Endometrial microvascular endothelial cells (primary cell): Measurements from ENCODE around the gene ANKS1B. TPM values are rescaled to one million over a fixed set of nuclear protein-coding genes. Genes with fewer than 3 reads are reported as not detected.

Experiments
- in situ Hi-C: cut with HindIII; loops from 2 replicates; pipeline ENCODE4 v1.10.0; 2017; ENCODE audit warnings: low sequenced_read_pairs, low pct_unique_long_range_greater_than_20kb; ENCODE audit errors: inconsistent ontology term
- total RNA-seq: library from RNA; depleted of rRNA; stranded (reverse); fragments of >200 nt; gene quantifications from one replicate; pipeline ENCODE4 v1.2.3, GENCODE V29; 2015; ENCODE audit errors: inconsistent ontology term

The ANKS1B gene
- total RNA-seq, 1 donor from 2014 or later, result not detected

DNA sequence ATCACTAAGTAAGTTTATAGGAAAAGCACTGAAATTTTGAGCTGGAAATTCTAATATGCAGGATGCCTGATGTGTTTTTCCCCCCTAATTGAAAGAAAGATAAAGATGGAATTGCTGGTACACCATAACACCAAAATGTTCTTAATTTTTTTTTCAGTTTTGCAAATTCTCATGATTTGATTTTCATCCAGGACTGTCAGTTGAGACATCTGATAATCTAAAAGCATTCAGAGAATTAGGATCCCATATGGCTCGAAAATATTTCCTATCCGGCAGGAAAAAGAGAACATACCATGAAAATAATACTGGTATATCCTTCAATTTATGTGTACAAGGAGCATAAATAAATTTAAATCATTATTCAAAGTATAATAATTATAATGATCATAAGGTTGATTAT is 887.6 kb downstream of the ANKS1B start:
- in situ Hi-C loops, result no loop called here

- in situ Hi-C loops, result no loop called here
Measured at GRCh38 chr12:99093166-99093565, 891.6 kb downstream of the ANKS1B start.

DNA sequence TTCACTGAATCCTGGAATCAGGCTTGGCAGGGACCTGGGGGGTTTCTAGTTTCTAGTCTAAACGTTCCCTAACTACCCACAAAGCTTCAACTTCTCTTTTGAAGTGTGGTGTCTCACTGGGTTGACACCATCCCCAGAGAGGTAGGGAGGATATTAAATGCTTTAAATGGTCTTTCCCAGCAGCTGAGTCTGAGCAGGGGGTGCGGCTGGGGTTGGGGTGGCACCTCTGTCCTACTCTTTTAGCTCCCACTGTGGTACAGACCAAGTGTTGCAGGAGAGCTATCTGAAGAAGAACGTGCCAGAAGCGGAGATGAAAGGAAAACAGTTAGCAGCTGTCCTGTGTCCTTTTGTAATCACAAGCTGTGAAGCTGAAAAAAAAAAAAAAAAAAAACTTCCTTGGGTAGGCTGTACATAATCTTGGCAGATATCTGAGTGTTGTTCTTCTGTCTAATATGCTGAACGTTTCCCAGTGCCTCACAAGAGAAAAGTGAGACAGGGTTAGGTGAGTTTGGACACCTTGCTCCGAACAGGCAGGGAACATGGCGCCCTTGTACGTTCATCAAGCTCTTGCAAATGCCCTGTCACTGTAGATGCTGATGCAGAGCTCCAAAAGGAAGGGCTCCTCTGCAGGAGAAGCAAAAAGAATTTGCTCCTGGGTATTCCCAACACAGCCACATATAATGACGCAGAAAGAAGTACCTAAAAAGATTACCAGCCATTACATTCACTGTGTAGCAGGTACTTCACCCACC is 892.5 kb downstream of the ANKS1B start:
- in situ Hi-C loops, result no loop called here

DNA sequence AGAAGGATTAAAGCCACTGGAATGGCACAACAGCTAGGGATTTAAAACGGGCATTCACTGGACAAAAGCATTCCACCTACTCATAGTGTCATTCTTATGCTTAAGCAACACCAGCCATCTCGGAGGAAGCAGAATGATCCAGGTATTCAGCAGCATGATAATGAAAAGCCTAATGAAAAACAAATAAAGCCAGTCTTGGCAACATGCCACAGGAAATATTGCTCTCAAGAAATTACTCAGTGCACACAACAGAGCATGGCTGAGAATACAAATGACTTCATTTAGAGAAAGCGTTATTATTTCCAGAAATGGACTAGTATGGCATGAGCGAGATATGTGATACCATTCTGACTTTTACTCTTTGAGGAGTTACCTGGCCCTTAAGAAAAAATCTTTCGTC is 897.5 kb downstream of the ANKS1B start:
- in situ Hi-C loops, result no loop called here

- in situ Hi-C loops, result no loop called here
Measured at GRCh38 chr12:99079811-99080210, 904.9 kb downstream of the ANKS1B start.

GRCh38 chr12:99068993-99069747 is 915.6 kb downstream of the ANKS1B start:
- in situ Hi-C loops, result no loop called here

GRCh38 chr12:99067171-99067785 is 917.5 kb downstream of the ANKS1B start:
- in situ Hi-C loops, result no loop called here

DNA sequence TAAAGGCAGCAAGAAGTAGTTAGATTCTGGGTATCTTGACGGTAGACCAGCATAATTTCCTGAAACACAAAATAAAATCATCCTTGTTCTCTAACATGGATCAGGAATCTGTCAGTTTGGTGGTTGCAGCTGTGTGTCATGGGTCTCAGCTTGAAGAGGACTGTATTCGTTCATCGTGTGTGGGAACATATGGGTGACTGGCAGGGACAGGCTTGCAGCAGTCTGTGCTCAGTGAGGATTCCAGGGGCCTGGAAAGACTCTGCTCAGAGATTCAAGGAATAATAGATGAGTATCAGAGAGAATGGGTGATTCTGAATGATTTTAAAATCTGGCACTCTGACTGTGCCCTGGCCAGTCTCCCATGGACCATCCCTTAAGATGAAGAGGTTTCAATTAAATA is 918.0 kb downstream of the ANKS1B start:
- in situ Hi-C loops, result no loop called here

GRCh38 chr12:99063182-99063581 is 921.6 kb downstream of the ANKS1B start:
- in situ Hi-C loops, result no loop called here

DNA sequence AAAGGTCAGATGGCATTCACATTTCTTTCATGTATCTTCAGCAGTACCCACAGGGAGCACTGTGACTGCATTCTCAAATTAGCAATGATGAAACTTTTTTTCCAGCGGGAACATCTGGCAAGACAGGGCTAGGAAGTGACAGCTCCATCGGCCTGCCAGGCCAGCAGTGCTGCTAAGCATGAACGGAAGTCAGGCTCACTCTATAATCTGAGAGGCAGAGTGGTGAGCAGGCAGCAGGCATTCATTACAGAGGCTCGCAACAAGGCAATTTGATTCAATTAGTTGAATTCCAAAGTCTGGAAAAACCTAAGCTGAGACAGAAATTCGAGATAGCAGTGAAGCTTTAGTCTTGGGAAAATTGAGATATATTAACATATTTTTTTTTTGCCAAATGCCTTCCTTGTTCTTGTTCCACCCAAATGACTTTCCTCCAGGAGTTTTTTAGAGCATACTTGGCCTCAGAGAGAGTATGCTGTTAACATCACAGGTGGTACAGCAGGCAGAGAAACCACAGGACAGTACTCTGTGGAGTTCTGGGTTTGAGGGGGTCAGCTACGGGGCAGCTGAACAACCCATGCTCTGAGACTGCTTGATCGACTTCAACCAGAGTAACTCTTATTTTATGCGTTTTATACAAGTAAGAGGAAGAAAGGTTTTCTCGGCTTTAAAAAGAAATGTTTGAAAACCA is 924.8 kb downstream of the ANKS1B start:
- in situ Hi-C loops, result no loop called here

- in situ Hi-C loops, result no loop called here
Measured at GRCh38 chr12:99057670-99058069, 927.1 kb downstream of the ANKS1B start.

- in situ Hi-C loops, result no loop called here
Measured at GRCh38 chr12:99056186-99056585, 928.5 kb downstream of the ANKS1B start.

DNA sequence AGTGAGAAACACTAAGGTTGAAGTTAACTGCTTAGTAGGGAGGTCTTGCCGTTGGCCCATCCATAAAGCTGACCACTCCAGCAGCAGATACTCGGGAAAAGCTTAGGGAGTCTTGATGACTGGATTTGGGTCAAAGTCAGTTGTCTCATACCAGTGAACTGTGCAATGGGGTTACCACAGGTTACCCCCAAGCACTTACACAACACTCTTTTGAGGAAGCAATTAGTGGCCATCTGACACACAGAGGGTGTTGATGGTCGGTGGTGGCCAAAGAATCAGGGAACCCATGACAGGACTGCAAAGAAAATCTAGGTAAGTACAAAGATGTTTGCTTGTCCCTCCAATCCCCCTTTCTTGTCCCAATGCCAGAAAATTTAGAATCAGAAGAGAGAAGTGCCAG is 929.4 kb downstream of the ANKS1B start:
- in situ Hi-C loops, result no loop called here

GRCh38 chr12:99054601-99055128 is 930.1 kb downstream of the ANKS1B start:
- in situ Hi-C loops, result no loop called here

DNA sequence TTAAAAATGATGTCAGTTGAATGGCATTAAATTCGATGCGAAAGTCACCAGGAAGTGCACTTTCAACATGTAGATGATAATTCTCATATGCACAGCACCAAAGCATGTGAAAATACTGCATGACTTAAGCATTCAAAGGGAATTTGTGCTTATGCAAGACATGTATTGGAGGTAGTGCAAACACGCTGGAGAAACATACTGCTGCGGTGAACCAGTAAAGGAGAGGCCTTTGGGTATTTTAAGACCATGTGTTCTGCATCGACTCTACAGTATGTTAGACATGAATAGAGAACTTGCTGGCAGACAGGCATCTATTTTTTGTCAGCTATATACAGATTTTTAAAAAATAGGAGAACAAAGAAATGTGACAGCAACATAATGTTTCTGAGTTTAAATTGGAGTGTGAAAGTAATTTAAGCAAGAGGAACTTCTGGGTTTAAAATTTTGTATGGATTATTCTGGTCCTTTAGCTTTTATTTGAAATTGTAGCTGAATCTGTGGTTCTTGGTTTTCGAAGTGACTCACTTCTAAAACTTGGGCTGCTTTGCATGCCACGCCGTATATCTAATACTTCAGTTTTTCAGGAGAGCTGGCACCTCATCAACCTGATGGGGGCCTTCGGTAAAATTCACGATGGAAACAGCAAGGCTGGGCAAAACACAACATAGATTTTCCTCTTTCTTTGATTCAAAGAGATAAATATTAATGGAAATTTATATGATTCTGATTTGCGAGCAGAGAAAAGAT is 930.9 kb downstream of the ANKS1B start:
- in situ Hi-C loops, result no loop called here

- in situ Hi-C loops, result no loop called here
Measured at GRCh38 chr12:99049774-99050173, 935.0 kb downstream of the ANKS1B start.

DNA sequence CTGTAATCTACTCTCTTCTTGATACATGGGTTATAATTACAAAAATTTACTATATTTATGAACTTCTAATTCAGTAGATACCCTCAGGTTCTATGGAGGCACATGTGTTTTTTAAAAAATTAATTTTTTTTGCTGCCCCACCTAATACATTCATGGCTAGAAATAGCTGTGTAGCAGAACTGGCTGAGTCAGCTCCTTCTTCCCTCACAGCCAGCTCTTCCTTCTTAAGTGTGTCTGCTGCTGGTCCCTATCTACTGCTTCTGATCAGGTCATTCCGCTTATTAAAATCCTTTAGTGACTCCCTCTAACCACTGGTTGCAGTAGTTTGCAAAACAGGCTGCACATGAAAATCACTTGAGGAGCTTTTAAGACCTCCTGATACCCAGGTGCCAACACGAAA is 939.6 kb downstream of the ANKS1B start:
- in situ Hi-C loops, result no loop called here

DNA sequence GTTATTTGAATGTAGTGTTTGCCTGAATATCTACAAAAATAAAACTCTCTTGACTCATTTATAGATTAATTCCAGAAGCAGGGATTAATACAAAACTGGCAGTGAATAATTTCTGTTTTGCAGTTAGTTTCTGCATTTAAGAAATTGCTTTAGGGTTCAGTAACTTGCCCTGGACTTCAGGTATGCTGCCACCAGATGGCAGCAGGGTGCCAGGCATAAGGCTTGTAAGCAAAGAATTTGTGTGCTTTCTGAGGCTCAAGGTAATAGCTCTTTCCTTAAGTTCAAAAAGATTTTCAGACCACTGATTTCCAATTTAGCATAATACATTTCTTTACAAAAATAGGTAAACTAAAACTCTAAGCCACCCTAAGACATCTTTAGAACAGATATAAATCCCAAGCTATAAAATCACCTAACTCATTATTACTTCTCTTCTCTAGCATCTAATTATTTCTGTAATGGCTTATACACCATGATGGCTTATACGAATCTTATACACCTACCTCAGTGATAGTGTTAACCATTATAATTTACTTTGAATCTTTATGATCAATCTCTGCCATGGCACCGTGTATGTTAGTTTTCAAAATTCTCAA is 941.3 kb downstream of the ANKS1B start:
- in situ Hi-C loops, result no loop called here
